Esophagus squamous epithelium (tissue), 4 donors: ENCODE results near the gene STARD13.

Source experiments
- CTCF ChIP-seq, 6 experiments: fragments of 450-650 bp in 4 of 6; fragments of 200-600 bp in 2 of 6; sonication (generic) in 2 of 6; IDR thresholded peaks; one replicate each; pipeline ENCODE4 v1.5.1; 2016 to 2019; ENCODE audit warnings: antibody characterized with exemption in 6 of 6, mild to moderate bottlenecking in 4 of 6, moderate library complexity in 4 of 6
- POLR2A ChIP-seq, 4 donors: fragments of 450-650 bp; IDR thresholded peaks; one replicate each; pipeline ENCODE4 v1.6.1; 2017; ENCODE audit warnings: antibody characterized with exemption in 4 of 4, mild to moderate bottlenecking in 4 of 4, moderate library complexity in 3 of 4

- TF ChIP-seq CTCF (IDR thresholded peaks at IDR 0.05), result no peak
- no peak for TF ChIP-seq POLR2A (IDR thresholded peaks at IDR 0.05)
These were observed 176.9 kb downstream of the STARD13 start for GRCh38 chr13:33108620-33109019.
